GM23248 (cell line): ENCODE results near the gene SYNE1. TPM values are rescaled to one million over a fixed set of nuclear protein-coding genes. Genes with fewer than 3 reads are reported as not detected.

ENCODE experiments used
- DNase-seq: peaks from one replicate; pipeline ENCODE4 v3.0.0-alpha.2; 2015
- H2AFZ ChIP-seq: fragments of 200-600 bp; sonication (generic); 2 replicates; pipeline ENCODE4 v1.6.1; 2016; ENCODE audit warnings: antibody characterized with exemption
- H3F3A ChIP-seq: fragments of 200-600 bp; sonication (generic); 2 replicates; pipeline ENCODE4 v1.6.1; 2016; ENCODE audit warnings: mild to moderate bottlenecking, antibody characterized with exemption, mixed run types; ENCODE audit not compliant: insufficient read depth
- H3K27ac ChIP-seq: fragments of 200-600 bp; sonication (generic); 2 replicates; pipeline ENCODE4 v1.5.1; 2016; ENCODE audit warnings: mild to moderate bottlenecking
- H3K27me3 ChIP-seq: fragments of 200-600 bp; sonication (generic); replicated peaks from 2 replicates; pipeline ENCODE4 v1.6.1; 2016; ENCODE audit warnings: mild to moderate bottlenecking; ENCODE audit not compliant: insufficient read depth
- H3K36me3 ChIP-seq: fragments of 200-600 bp; sonication (generic); 2 replicates; pipeline ENCODE4 v1.6.1; 2016; ENCODE audit warnings: low read depth, mild to moderate bottlenecking
- H3K4me1 ChIP-seq: fragments of 200-600 bp; sonication (generic); 2 replicates; pipeline ENCODE4 v1.6.1; 2016; ENCODE audit warnings: mild to moderate bottlenecking; ENCODE audit not compliant: insufficient read depth
- H3K4me2 ChIP-seq: fragments of 200-600 bp; sonication (generic); one replicate; pipeline ENCODE4 v1.6.1; 2016; ENCODE audit warnings: mild to moderate bottlenecking; ENCODE audit not compliant: unreplicated experiment
- H3K4me3 ChIP-seq: fragments of 200-600 bp; sonication (generic); 2 replicates; pipeline ENCODE4 v1.5.1; 2016; ENCODE audit warnings: mild to moderate bottlenecking
- H3K79me2 ChIP-seq: fragments of 200-600 bp; sonication (generic); 2 replicates; pipeline ENCODE4 v1.6.1; 2016; ENCODE audit warnings: mild to moderate bottlenecking; ENCODE audit not compliant: insufficient read depth
- H3K9ac ChIP-seq: fragments of 200-600 bp; sonication (generic); 2 replicates; pipeline ENCODE4 v1.6.1; 2016; ENCODE audit warnings: mild to moderate bottlenecking
- H3K9me2 ChIP-seq: fragments of 200-600 bp; sonication (generic); 2 replicates; pipeline ENCODE4 v1.6.1; 2016; ENCODE audit warnings: mixed run types, mild to moderate bottlenecking, moderate library complexity; ENCODE audit not compliant: insufficient read depth
- H3K9me3 ChIP-seq: fragments of 200-600 bp; sonication (generic); one replicate; pipeline ENCODE4 v1.6.1; 2017; ENCODE audit warnings: low read depth
- H4K20me1 ChIP-seq: fragments of 200-600 bp; sonication (generic); 2 replicates; pipeline ENCODE4 v1.6.0; 2016; ENCODE audit not compliant: insufficient read depth
- EZH2 ChIP-seq: fragments of 200-600 bp; sonication (generic); IDR thresholded peaks from 2 replicates; pipeline ENCODE4 v1.6.1; 2018; ENCODE audit warnings: antibody characterized with exemption, mild to moderate bottlenecking; ENCODE audit not compliant: insufficient read depth, poor library complexity, severe bottlenecking
- EZH2phosphoT487 ChIP-seq: fragments of 200-600 bp; sonication (generic); IDR thresholded peaks from 2 replicates; pipeline ENCODE4 v1.6.1; 2018; ENCODE audit warnings: antibody characterized with exemption, moderate library complexity, mild to moderate bottlenecking, low read depth; ENCODE audit not compliant: insufficient read depth
- WGBS, 2 experiments: methylation state at CpG; one replicate each; pipeline ENCODE4 v1.1.6; 2015 to 2017; ENCODE audit warnings: low lambda C conversion rate in 2 of 2, low coverage in 1 of 2; ENCODE audit errors: missing lambda C conversion rate in 2 of 2; 5-methylcytosine and 5-hydroxymethylcytosine counted together
- in situ Hi-C: fragments of 300-500 bp; cut with MboI; formaldehyde crosslinking; loops from 2 replicates; pipeline ENCODE4 v1.15.0; 2020
- polyA plus RNA-seq: library from polyadenylated mRNA; unstranded; fragments of >200 nt; fragmentation: Nextera tagmentation; extraction: Ambion mirVana; gene quantifications from 2 replicates; pipeline ENCODE4 v1.2.1, GENCODE V29; 2016
- total RNA-seq: library from RNA; depleted of rRNA; stranded (reverse); fragments of >200 nt; shearing (Covaris generic); gene quantifications from 2 replicates; pipeline ENCODE4 v1.2.3, GENCODE V29; 2014

SYNE1 gene
- total and polyA plus RNA-seq, 2 experiments from 2014 or later = 29.2 to 95.4 TPM

DNA sequence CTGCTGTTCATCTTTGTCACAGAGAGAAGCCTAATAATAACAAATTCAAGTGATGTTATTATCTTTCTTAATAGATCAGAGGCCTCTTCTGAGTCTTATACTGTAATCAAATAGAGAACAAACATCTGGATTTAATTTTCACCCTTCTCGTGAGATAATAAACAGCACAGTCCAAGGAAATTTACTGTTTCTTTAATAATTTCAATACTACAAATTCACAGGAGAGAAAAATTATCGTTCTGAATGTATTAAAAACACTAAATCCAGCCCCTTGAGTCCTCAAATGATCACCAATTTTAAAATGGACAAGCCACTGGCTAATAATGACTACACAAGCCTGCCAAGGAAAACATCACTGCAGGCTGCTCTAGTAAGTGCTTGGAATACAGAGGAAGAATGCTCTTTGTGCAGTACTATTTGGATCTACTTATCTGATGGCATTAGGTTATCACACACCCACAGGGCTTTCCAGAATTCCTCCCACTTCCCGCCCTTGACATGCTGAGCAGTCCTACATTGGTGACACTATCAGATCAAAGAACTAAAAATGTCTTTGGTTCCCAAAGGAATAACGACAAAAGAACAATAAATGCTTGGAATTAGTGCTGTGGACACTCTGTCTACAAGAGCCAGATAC lies 38.1 kb downstream of the SYNE1 start:
- WGBS, 2 experiments = 13 to 22% methylated on average over 4 of the region's 4 CpGs
- H3K9me2 ChIP-seq = no peaks in the 10 kb centered on the region
- no peak overlapping the region for H2AFZ ChIP-seq
- no peaks in the 10 kb centered on the region for H4K20me1 ChIP-seq
- no peaks in the 10 kb centered on the region for H3F3A ChIP-seq
- H3K4me2 ChIP-seq = no peak overlapping the region
- no peaks in the 10 kb centered on the region for H3K9me3 ChIP-seq
- H3K9ac ChIP-seq = no peak overlapping the region
- peak; percentile 26 for DNase-seq
- no peaks in the 10 kb centered on the region for H3K27me3 ChIP-seq
- no peaks in the 10 kb centered on the region for H3K79me2 ChIP-seq
- H3K27ac ChIP-seq = 0 out of 2 replicates have a peak overlapping the region, but pooled peaks have one; percentile 6
- no peaks in the 10 kb centered on the region for H3K36me3 ChIP-seq
- H3K4me3 ChIP-seq = no peak overlapping the region
- TF ChIP-seq EZH2phosphoT487 = no peak
- TF ChIP-seq EZH2 = no peak
- peaks cover 12% of the 10 kb centered on the region for H3K4me1 ChIP-seq
- in situ Hi-C loops = no loop called here

DNA sequence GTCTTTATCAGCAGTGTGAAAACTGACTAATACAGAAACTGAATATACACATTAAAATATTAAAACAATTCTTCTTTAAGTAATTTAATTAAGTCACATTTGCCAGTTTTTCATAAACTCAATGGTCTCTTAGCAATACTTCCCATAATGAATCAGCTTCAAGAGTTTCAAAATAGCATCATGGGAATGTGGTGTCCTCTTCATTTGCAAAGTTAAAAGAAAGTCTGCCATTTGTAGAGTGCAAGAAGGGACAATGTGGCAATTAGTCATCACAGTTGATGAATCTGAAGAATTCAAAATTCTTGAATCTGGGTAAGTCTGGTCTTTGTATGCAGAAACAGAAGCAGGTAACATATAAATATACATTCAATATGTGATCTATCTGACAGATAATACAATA lies 38.7 kb downstream of the SYNE1 start:
- 0 out of 2 replicates have a peak overlapping the region, but pooled peaks have one; percentile 12 for H3K27ac ChIP-seq
- H3K79me2 ChIP-seq = no peaks in the 10 kb centered on the region
- peaks cover 12% of the 10 kb centered on the region for H3K4me1 ChIP-seq
- no peaks in the 10 kb centered on the region for H3F3A ChIP-seq
- no peak overlapping the region for H2AFZ ChIP-seq
- H3K4me3 ChIP-seq = no peak overlapping the region
- H3K9me2 ChIP-seq = no peaks in the 10 kb centered on the region
- TF ChIP-seq EZH2 = no peak
- TF ChIP-seq EZH2phosphoT487 = no peak
- H3K27me3 ChIP-seq = no peaks in the 10 kb centered on the region
- H3K9me3 ChIP-seq = no peaks in the 10 kb centered on the region
- H4K20me1 ChIP-seq = no peaks in the 10 kb centered on the region
- H3K4me2 ChIP-seq = no peak overlapping the region
- in situ Hi-C loops = no loop called here
- H3K9ac ChIP-seq = no peak overlapping the region
- no peaks in the 10 kb centered on the region for H3K36me3 ChIP-seq
- DNase-seq = peak; percentile 50

DNA sequence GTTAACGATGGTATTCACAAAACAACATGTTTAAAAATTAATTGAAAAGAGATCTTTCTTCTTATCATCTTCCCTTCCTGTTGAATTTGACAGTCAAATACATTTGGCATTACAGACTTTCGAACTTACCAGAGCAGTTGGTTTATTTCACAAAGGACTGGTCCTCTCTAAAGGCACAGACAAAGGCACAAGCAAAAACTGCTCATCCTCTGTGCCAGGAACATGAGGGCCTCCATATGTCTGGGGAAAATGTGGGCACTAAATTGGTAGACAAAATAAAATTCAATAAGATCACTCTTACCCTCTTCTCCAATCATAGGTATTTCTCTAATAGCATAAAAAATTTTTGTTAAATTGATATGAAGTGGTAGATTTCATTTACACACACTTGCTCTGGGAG lies 40.4 kb downstream of the SYNE1 start:
- WGBS, 2 experiments = 80 to 86% methylated on average over 2 of the region's 2 CpGs
- Histone ChIP-seq H3K9me2 (no peaks in the 10 kb centered on the region), H3K9ac (no peak overlapping the region), H3K4me2 (no peak overlapping the region), H3K27ac (no peak overlapping the region), H3K9me3 (no peaks in the 10 kb centered on the region), H3K27me3 (no peaks in the 10 kb centered on the region), H2AFZ (no peak overlapping the region), H3K4me3 (no peak overlapping the region), H3K36me3 (no peaks in the 10 kb centered on the region), H3K79me2 (no peaks in the 10 kb centered on the region), H3K4me1 (peaks cover 12% of the 10 kb centered on the region), H3F3A (no peaks in the 10 kb centered on the region), H4K20me1 (no peaks in the 10 kb centered on the region)
- TF ChIP-seq EZH2 = no peak
- TF ChIP-seq EZH2phosphoT487 = no peak
- no peak for DNase-seq
- in situ Hi-C loops = no loop called here

DNA sequence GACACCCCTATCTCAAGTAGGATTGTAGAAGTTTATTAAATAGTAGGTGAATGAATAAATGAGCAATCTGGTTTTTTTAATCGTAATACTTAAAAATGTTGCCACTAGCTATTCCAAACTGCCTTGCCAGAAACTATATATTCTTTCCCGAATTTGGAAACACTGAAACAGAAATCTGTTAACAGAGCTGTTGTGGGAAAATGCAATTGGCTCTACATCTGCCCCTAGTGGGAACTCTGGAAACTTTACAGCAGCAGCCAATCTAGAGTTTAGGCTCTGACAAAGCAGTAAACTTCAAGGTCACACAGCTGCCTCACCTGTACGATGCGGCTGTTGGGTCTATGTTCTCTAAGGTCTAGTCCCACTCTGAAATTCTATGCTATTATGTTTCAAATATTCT lies 41.7 kb downstream of the SYNE1 start:
- Histone ChIP-seq H4K20me1 (no peaks in the 10 kb centered on the region), H3K9me3 (no peaks in the 10 kb centered on the region), H3K79me2 (no peaks in the 10 kb centered on the region), H2AFZ (no peak overlapping the region), H3K9me2 (no peaks in the 10 kb centered on the region), H3K4me2 (no peak overlapping the region), H3K27me3 (no peaks in the 10 kb centered on the region), H3K4me1 (peaks cover 12% of the 10 kb centered on the region), H3K4me3 (no peak overlapping the region), H3K9ac (no peak overlapping the region), H3F3A (no peaks in the 10 kb centered on the region), H3K27ac (no peak overlapping the region), H3K36me3 (no peaks in the 10 kb centered on the region)
- in situ Hi-C loops = no loop called here
- DNase-seq = peak; percentile 28
- WGBS, 2 experiments = 63 to 69% methylated on average over 4 of the region's 4 CpGs
- no peak for TF ChIP-seq EZH2phosphoT487

DNA sequence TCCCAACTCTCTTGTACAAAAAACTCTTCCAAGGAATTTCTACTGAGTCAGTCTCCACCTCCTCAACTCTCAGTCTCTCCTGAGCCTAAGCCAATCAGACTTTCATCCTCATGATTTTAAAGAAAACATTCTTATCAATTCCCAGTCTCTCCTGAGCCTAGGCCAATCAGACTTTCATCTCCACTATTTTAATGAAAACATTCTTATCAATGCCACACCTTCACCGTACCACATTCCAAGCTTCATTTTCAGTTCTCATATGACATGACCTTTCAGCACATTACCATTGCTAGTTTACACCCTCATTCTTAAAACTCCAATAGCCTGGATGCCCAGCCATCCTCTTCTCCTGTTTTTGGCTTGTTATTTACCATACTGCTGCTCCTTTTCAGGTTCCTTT lies 42.5 kb downstream of the SYNE1 start:
- Histone ChIP-seq H3K4me1 (peaks cover 12% of the 10 kb centered on the region), H3K4me3 (no peak overlapping the region), H3K4me2 (no peak overlapping the region), H3K36me3 (no peaks in the 10 kb centered on the region), H2AFZ (no peak overlapping the region), H3F3A (no peaks in the 10 kb centered on the region), H3K79me2 (no peaks in the 10 kb centered on the region), H3K9ac (no peak overlapping the region), H3K27ac (no peak overlapping the region), H3K9me2 (no peaks in the 10 kb centered on the region), H3K27me3 (no peaks in the 10 kb centered on the region), H4K20me1 (no peaks in the 10 kb centered on the region), H3K9me3 (no peaks in the 10 kb centered on the region)
- no peak for DNase-seq
- 95 to 100% methylated on average over 1 of the region's 1 CpG for WGBS, 2 experiments
- TF ChIP-seq EZH2phosphoT487 (no peak), EZH2 (no peak)
- in situ Hi-C loops = no loop called here
